NCI-H69 (cell line): Measurements from ENCODE around the gene CFAP97.
"Not testable (repeated sequence)": the region's sequence is repeated elsewhere in the genome, so short reads cannot be mapped to it uniquely, and the experiment has no call there.

Source experiments
- DNase-seq: peaks from one replicate; lab custom pipeline; 2025; lab: John Stamatoyannopoulos, UW

CFAP97 gene

DNA sequence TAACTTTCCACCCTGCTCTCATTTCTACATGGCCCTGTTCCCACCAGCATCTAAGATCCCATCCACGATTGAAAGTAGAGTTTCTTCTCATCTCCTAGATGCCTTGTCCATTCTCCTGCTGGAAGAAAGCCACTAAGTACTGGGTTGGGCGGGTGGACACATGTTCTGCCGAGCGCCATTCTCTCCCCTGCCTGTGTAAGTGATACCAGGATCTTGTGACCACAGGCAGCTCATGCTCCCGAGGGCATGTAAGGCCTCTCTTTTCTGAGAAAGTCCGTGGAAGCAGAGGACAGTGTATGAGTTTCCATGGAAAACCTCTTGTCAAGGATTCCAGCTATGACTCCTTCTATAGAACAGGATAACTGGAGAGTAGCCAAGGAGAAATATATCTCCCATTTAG lies 64.1 kb downstream of the CFAP97 start:
- no peak for DNase-seq

DNA sequence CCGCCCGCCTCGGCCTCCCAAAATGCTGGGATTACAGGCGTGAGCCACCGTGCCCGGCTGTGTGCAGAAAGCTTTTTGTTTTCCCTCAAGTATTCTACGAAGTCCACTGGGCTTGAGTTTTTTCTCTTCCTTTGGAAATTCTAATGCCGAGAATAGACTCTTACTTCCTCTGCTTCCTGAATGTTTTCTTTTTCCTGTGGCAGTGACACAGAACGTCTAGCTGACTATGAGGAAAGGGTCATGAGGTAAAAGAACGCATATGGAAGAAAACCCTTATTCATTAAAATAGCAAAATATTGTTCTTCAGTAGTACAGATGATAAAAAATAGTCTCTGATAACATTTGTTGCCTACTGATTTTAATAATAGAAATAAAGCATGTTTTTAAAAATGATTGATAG lies 65.6 kb downstream of the CFAP97 start:
- DNase-seq = no peak

DNA sequence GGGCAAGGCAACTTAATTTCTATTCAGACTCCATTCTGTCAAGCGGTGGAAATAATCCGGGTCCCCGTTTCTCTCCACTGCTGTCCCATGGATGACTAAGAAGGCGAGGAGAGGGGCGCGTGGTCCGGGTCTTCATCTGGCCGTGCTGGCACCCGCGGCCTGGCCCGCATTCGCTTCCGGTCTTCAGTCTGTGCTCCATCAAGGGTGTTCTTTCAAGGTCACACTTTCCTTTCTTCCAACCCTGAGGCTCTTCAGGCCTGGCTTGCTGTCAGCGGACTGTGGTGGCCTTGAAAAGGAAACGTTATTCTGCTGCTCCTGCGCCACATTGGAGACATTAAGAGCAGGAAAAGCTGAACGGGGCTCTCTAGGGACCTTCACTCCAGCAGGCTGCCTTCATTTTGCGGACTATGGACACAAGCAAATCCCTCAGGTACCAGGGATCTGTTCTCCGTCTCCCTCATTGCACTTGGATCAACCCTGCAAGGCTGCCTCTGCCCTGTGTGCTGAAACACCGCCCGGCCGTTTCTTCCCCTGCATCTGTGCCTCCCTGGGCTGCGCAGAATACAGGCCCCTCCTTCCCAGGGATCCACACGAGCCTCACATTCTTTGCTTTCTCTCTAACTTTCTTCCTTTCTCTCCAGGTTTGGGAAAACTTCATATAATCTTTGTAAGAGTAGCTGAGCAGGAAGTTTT lies 66.4 kb downstream of the CFAP97 start:
- no peak for DNase-seq

DNA sequence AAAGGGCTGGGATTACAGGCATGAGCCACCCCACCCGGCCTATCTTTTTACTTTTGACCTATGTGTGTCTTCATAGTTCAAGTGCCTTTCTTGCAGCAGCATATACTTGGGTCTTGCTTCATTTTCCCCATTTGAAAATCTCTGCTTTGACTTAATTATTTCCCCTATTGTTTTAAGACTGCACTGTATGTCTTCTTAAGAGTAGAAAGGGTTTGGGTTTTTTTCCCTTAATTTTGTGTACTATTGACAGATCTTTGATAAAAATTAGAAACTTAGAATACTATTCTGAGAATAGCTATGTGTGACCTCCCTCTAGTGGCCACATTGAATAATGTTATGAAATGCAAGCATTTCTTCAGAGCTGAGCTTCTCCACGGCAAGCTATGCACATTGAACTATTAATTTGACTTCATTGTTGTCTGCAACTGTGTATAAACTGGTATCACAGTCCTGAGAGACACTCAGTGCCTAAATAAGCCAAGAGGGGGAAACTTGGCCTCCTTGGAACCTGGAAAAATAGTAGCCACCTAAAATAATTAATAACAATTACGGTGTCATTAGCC lies 69.4 kb downstream of the CFAP97 start:
- DNase-seq = peak; percentile 40

DNA sequence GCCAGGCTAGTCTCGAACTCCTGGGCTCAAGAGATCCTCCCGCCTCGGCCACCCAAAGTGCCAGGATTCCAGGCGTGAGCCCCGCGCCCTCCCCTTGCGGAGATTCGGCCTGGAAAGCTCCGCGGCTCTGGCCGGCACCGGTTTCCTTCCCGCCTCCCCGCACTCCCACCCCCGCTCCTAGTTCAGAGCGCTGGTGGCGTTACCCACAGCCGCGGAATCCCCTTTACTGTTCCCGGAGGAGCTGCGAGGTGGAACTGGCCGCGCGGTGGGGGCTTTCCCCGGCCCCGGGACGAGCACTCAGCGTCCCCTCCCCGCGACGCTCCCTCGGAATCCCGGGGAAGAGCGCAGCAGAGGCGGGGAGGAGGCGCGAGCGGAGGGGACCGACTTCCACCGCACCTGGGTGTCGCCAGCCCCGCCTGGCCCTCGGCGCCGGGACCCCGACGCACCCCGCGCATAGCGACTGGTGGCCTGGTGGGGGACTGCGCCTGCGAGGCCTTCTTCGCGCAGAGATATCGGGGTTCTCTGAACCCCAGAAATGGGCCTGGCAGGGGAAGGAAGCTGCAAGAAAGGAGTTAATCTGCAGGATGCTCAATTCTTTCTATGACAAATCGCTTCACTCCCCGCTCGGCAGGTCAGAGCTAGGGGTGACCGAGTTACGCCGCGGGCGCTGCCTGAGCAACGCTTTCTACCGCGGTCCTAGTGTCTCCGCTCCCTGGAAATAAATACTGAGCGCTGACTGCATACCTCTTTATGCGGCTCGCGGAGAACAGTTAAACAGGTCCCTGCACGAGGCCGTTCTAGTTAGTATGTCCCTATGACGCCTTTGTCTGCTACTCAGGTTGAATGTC lies 75.3 kb downstream of the CFAP97 start:
- DNase-seq = peak; percentile 37

DNA sequence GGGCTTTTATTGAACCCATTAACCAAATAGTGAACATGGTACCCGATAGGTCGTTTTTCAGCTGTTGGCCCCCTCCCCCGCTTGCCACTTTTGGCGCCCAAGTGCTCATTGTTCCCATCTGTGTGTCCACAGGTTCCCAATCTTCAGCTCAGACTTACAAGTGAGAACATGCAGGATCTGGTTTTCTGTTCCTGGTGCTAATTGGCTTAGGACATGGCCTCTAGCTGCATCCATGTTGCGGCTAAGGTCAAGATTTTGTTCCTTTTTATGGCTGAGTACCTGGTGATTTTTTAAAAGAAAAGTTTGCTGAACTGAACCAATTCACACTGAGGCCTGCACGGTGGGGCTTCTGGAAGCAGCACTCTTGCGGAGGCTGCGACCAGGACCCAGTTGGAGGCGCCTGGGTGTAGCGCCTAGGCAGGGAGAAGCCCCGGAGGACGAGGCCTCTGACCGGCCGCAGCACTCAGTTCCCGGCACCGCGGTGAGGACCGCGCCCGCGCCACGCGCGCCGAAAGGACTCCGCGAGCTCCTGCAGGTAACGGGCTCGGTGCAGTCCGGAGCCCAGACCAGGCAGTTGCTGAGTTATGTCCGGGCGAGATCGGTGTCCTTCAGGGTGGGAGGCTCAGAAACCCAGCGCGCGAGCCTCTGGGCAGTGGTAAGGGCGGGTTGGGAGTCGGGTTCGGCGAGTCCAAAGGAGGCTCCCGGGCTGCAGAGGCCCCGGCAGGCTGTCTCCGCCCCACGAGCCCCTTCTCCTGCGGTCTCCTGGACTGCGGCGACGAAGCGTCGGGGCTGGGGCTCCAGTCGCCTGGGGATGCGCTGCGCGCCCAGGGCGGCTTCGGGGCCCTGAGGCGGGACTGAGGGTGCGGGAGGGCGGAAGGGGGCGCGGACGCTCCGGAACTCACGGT lies 76.5 kb downstream of the CFAP97 start:
- peak; percentile 29 for DNase-seq

DNA sequence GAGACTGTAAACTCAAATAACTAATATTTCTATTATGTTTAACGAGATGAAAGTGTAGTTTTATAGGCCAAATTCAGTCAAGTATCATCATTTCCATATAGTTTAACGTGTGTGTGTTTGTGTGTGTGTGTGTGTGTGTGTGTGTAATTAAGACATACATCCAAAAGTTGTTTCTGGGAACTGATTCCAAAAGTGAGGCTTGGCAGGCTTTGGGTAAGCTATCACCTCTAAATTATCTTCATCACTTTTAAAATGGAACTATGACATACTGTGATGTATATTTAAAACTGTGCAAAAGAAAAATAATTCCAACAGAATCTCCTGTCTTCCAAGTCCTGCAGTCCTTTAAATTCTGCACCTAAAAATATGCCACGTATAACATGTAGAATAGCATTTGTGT lies 79.8 kb downstream of the CFAP97 start:
- DNase-seq = no peak

DNA sequence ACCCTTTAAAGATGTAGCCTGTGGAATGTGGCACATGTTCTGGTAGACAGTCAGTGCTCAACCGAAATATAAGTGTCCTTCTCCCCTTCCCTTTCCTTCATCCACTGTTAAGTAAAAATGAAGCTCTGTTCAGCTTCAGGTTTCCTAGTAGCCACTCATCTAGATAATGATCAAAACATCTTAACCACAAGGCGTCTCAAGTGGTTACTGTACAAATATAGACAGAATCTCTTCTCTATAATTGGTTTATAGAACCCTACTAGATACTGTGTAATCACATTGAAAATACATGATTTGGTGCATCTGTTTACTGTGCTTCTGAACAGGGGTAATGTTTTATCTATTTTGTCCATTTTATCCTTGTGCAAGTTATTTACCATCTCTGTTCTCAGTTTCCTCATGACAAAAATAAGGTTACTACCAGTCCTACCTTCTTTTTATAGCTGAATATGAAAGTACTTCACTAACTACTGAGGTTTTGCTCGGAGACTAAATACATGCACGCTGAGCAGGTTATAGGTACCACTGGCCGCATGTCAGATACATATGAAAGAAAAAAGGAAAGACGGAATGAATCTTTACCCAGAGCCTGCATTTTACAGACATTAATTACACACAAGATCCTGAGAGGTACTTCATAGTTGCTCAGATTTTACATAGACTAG lies 81.0 kb downstream of the CFAP97 start:
- no peak for DNase-seq

DNA sequence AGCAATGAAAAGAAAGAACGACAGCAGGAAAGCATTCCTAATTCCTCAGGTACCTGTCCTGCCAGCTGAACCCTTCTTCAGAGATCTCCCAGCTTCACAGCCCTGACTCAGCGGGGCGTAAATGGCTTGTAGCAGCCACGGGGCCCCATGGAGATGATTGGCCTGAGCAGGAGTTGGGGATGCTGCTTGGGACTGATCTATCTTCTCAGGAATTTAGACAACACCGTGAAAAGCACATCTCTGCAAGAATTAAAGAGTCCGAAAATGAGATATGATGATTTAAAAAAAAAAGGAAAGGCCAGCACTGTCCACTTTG lies 83.2 kb downstream of the CFAP97 start:
- no peak for DNase-seq

DNA sequence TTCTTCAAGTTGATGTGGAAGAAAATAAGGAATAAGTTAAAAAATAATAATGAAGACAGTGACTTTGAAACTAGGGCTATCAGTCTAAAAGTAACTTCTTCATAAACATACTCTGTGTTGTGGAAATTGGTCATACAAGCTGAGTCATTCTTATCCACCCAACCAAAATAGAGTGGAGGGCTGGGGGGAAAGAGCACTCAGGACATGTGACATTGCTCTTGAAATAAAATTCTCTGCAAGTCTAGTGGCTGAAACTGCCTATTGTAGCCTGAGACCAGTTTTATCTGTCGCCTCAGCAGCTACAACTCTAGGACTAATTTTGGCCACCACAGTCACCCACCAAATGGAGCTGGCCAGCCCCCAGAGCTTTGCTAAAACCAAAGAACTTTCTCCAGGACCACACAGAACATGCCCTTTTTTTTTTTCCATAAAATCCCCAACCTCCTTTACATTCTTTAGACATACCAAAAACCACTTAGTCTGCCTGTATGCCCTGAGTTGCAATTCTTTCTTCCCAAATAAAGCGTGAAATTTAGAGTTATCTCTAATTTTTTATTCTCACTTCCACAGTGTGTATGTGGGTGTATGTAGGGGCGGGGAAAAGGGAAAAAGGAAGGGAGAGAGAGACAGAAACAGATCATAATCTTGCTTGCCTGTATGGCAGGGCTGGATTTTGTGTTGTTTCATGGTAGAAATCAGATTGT lies 83.7 kb downstream of the CFAP97 start:
- DNase-seq = no peak

DNA sequence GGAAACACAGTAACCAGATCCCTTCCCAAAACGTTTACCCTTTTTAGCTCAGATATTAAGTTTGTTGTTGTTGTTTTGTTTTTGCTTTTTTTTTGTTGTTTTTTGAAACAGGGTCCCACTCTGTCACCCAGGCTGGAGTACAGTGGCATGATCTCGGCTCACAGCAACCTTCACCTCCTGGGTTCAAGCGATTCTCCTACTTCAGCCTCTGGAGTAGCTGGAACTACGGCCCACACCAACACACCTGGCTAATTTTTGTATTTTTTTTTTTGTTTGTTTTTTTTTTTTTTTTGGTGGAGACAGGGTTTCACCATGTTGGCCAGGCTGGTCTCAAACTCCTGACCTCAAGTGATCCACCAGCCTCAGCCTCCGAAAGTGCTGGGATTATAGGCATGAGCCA lies 84.3 kb downstream of the CFAP97 start:
- DNase-seq = not testable (repeated sequence)

DNA sequence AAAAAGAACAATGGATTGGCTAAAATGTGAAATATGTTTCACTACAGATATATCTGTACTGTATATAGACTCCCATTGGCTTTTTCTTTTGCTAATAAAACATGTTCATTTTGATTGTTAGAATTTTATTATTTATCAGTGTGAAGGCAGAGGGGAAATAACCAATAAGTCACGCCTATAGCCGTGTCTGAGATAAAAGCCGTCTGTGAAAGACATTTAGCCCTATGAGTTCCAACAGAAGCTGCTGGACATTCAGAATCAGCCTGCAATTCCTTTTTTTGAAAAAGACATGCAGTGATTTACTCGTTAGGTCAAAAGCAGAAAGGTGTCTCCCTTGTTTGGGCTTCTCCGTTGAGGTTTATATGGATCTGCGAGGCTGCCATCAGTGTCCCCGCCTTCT lies 84.9 kb downstream of the CFAP97 start:
- no peak for DNase-seq

DNA sequence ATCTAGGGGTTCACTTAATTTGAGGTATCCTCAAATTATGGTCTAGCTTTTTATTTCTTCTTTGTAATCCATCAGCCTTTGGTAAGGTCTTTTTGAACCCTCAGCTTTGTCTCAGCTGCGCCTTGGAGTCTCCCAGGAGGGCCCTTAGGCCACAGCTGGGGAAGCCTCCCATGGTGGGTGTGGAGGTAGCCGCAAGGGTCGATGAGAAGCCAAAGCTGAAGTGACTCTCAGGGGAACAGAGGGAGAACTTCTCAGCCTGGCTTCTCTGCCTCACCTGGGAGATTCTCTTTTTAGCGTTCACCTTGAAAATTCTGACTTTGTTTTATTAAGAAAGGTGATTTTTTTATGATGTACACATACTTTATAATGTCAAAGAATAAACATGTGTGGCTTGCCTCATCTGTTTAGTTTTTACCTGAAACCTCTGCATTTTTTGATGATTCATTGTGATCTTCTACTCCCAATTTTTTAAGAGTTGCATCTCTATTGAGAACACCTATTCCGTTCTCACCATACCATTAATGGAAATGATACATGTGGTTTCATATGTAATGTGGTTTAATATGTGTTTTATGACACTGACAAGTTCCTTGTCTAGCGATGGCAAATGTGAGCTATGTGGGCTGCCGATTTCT lies 86.4 kb downstream of the CFAP97 start:
- no peak for DNase-seq

DNA sequence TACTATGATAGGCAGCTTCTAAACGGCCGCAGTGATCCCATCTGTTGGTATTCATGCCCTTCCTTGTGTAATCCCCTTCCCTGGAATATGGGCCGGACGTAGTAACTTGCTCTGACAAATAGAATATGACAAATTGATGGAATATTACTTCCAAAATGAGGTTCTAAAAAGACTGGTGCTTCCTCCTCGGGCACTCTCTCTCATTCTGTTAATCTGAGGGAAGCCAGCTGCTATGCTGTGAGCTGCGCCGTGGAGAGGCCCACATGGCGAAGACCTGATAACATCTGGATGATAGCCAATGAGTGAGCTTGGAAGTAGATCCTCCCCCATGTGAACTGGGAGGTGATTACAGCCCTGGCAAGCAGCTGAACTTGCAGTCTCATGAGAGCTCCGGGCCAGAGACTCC lies 88.0 kb downstream of the CFAP97 start:
- DNase-seq = peak; percentile 76

DNA sequence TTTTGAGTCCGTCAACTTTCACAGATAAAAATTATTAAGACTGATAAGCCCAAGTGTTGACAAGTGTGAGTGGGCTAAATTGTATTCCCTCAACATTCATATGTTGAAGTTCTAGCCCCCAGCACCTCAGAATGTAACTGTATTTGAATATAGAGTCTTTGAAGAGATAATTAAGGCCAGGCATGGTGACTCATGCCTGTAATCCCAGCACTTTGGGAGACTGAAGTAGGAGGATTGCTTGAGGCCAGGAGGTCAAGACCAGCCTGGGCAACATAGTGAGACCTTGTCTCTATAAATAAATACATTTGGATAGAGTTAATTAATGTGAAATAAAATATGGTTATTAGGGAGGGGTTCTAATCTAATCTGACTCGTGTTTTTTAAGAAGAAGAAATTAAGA lies 90.5 kb downstream of the CFAP97 start:
- no peak for DNase-seq

DNA sequence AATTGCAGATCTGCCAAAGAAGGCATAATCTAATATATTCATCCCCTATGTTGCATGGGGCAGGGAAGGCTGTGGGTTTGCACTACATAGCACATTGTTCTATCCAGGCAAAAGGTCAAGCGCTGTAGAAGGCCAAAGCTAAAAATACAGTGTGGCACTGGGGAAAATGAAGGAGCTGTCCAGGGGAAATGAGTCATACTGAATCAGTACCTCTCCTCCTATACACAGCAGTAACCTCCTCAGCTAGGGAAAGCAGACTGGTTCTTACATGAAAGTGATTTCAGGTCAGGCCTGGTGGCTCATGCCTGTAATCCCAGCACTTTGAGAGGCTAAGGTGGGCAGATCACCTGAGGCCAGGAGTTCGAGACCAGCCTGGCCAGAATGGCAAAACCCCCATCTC lies 91.7 kb downstream of the CFAP97 start:
- no peak for DNase-seq

DNA sequence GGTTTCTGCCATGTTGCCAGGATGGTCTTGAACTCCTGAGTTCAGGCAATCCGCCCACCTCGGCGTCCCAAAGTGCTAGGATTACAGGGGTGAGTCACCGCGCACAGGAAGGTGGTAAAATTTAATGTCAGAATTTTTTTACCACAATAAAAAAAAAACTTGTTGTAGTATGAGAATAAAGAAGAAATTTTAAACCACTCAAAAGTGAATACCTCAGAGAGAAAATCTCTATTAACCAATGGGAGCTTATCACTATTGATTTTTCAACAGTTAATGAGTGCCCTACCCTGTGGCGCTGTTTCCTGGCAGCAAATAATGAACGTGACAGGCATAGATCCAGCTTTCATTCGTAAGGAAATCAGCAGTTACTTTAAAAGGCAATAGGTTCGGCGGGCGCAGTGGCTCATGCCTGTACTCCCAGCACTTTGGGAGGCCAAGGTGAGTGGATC lies 93.4 kb downstream of the CFAP97 start:
- no peak for DNase-seq

DNA sequence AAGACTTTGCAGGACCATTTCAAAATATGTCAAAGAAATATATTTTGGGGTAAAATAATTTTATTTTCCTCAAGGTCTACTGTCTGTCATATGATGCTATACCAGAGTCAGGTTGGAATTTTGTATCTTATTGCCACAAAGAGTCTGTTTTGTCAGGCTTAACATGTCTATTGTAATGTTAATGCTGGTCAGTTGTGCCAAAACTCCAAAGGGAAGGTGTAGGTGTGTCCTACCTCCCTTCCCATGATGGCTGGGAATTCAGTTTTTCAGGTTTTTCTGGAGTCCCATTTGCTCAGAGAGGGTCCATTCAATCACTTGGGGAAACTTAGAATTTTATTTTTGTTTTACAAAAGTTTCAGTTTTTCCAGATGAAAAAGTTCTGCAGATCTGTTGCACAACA lies 94.1 kb downstream of the CFAP97 start:
- no peak for DNase-seq
